Heart right ventricle (tissue), 16 donors: ENCODE measurements around the gene MEFV. TPM values are rescaled to one million over a fixed set of nuclear protein-coding genes. Genes with fewer than 3 reads are reported as not detected.

Experiments used
- ATAC-seq, 8 donors: fragments of 200-7000 bp; cut with Tn5 transposase; one replicate each; pipeline ENCODE4 v1.9.1; 2020; ENCODE audit warnings: mild to moderate bottlenecking in 8 of 8, moderate library complexity in 8 of 8, moderate number of reproducible peaks in 1 of 8
- DNase-seq, 2 donors: peaks; one replicate each; pipeline ENCODE4 v3.0.0-alpha.2; 2020
- H3K27ac ChIP-seq, 10 donors: fragments of 200-600 bp; sonication (generic) in 2 of 10; one replicate each; pipeline versions ENCODE4 v1.5.0 to v1.8.0; 2020 to 2022; ENCODE audit warnings: mild to moderate bottlenecking in 3 of 10
- H3K27me3 ChIP-seq, 7 donors: fragments of 200-600 bp; one replicate each; pipeline ENCODE4 v1.8.0; 2021 to 2022; ENCODE audit warnings: mild to moderate bottlenecking in 2 of 7
- H3K36me3 ChIP-seq, 9 donors: fragments of 200-600 bp; sonication (generic) in 1 of 9; one replicate each; pipeline versions ENCODE4 v1.5.0 to v1.8.0; 2020 to 2022; ENCODE audit warnings: mild to moderate bottlenecking in 2 of 9
- H3K4me1 ChIP-seq, 9 donors: fragments of 200-600 bp; sonication (generic) in 1 of 9; one replicate each; pipeline versions ENCODE4 v1.5.0 to v1.8.0; 2020 to 2022; ENCODE audit warnings: mild to moderate bottlenecking in 4 of 9
- H3K4me3 ChIP-seq, 10 donors: fragments of 200-600 bp; sonication (generic) in 2 of 10; one replicate each; pipeline versions ENCODE4 v1.5.0 to v1.8.0; 2020 to 2022; ENCODE audit warnings: mild to moderate bottlenecking in 7 of 10, moderate library complexity in 2 of 10
- H3K9me3 ChIP-seq, 11 donors: fragments of 200-600 bp in 10 of 11; sonication (generic) in 2 of 11; one replicate each; pipeline versions ENCODE4 v1.5.0 to v1.8.0; 2013 to 2022; ENCODE audit warnings: mild to moderate bottlenecking in 2 of 11, control low read depth in 1 of 11, moderate library complexity in 1 of 11
- CTCF ChIP-seq, 9 donors: fragments of 200-600 bp; sonication (generic) in 2 of 9; IDR thresholded peaks; one replicate each; pipeline versions ENCODE4 v1.5.0 to v1.8.0; 2021 to 2022; ENCODE audit warnings: antibody characterized with exemption in 9 of 9, mild to moderate bottlenecking in 5 of 9, moderate library complexity in 1 of 9
- WGBS, 2 donors: extraction: QIAGEN DNeasy Blood & Tissue Kit; methylation state at CpG; one replicate each; pipeline ENCODE4 v1.1.7; 2013; ENCODE audit warnings: inconsistent platforms in 1 of 2; 5-methylcytosine and 5-hydroxymethylcytosine counted together
- intact Hi-C, 10 donors: fragments of 100-400 bp; cut with DNase I; formaldehyde crosslinking; loops; one replicate each; pipeline versions ENCODE4 v1.11.1 to v1.14.2; 2022
- polyA plus RNA-seq, 2 donors: library from polyadenylated mRNA; stranded (reverse); fragments of 200-250 nt; gene quantifications; one replicate each; pipeline ENCODE4 v1.2.3, GENCODE V29; 2013
- total RNA-seq, 10 donors: library from RNA; stranded (reverse); fragmentation: NEBNext Ultra II Directional in 3 of 10; extraction: Animal tissue kit (Norgen Biotek cat#: 25700) in 3 of 10; gene quantifications; one replicate each; pipeline versions ENCODE4 v1.2.1 to v1.2.4, GENCODE V29; 2021 to 2023
- donor health status: Arrhythmogenic right ventricular cardiomyopathy.
- donor health status: ischemic (EF 13 %, LVEDD 7.1; RV severe dilation, severe dysfunction).
- donor health status: healthy with polysubstance abuse.
- donor health status: DM: no; HTN: yes; CAD: no.
- donor health status: DM: no; HTN: no; CAD: no.
- donor health status: ischemic (EF 25% LVEDD 6.9; RV normal size, moderate dysfunction).
- donor health status: ischemic (EF 25% LVEDD 5.7; RV mildly dilated, moderate dysfunction).
- donor health status: healthy.
- donor health status: DM: yes; HTN: yes; CAD: no.
- donor health status: Ischemic cardiomyopathy.
- donor health status: ischemic (EF 35%, LVEDD 5.7; RV mildly dilated, moderate dysfunction).
- donor health status: nonischemic (EF 11% LVEDD 7.7; RV severe dilation, severe dysfunction).
- donor health status: DM: yes; HTN: yes; CAD: no.
- donor health status: PGD.
- donor health status: ischemic (EF 29% LVEDD 5.4; RV normal size, mild dysfunction).
- donor health status: nonischemic (EF 23%, LVEDD 6.1; RV moderate dilation, normal function).

MEFV gene
- total and polyA plus RNA-seq, 12 donors = 0.11 to 3.1 (median 0.46) TPM

GRCh38 chr16:3268294-3268693 is 11.9 kb upstream of the MEFV start:
- no peak for ATAC-seq
- Histone ChIP-seq H3K4me1 (peaks cover 0 to 21% (median 14%) of the 10 kb centered on the region in 9 donors), H3K27ac (no peak overlapping the region), H3K4me3 (no peak overlapping the region), H3K9me3 (peaks cover 0 to 86% (median 12%) of the 10 kb centered on the region in 11 donors), H3K27me3 (no peaks in the 10 kb centered on the region), H3K36me3 (peaks cover 0 to 40% (median 20%) of the 10 kb centered on the region in 9 donors)
- TF ChIP-seq CTCF (IDR thresholded peaks at IDR 0.05) = no peak
- no peak for DNase-seq
- 77 to 88% methylated on average over 1 of the region's 1 CpG for WGBS, 2 donors
- intact Hi-C loops = loop anchor here in 7 of 10 donors (5.0 to 10.0 kb wide), 6 partner anchors 63 to 237 kb away; partner anchors contain the start of genes CLUAP1 (in 4 of the 7) and C16orf90 (in 1 of the 7)

- ATAC-seq (no peak), DNase-seq (no peak)
- no peak overlapping the region for H3K27ac ChIP-seq
- H3K9me3 ChIP-seq = peaks cover 0 to 73% (median 12%) of the 10 kb centered on the region in 11 donors
- intact Hi-C loops = loop anchor here in 7 of 10 donors (5.0 to 10.0 kb wide), 6 partner anchors 62 to 238 kb away; partner anchors contain the start of genes CLUAP1 (in 4 of the 7) and C16orf90 (in 1 of the 7)
- peak; percentile 23 to 57 (median 53) for TF ChIP-seq CTCF (IDR thresholded peaks at IDR 0.05)
- H3K4me3 ChIP-seq = no peak overlapping the region
- H3K27me3 ChIP-seq = no peaks in the 10 kb centered on the region
- WGBS, 2 donors = 65 to 67% methylated on average over 5 of the region's 5 CpGs
- H3K4me1 ChIP-seq = peaks cover 0 to 30% (median 14%) of the 10 kb centered on the region in 9 donors
- peaks cover 0 to 40% (median 20%) of the 10 kb centered on the region in 9 donors for H3K36me3 ChIP-seq
Measured at GRCh38 chr16:3266873-3267537, 10.6 kb upstream of the MEFV start.

- 1 to 2% methylated on average over 77 of the region's 77 CpGs for WGBS, 2 donors
Measured at GRCh38 chr16:3264137-3265036, 8.0 kb upstream of the MEFV start.

More at GRCh38 chr16:3264137-3265036, 8.0 kb upstream of the MEFV start:
- peak in 6 of 9 donors; percentile 12 to 59 (median 42) for TF ChIP-seq CTCF (IDR thresholded peaks at IDR 0.05)
- peak; percentile 96 to 98 for DNase-seq
- H3K27ac ChIP-seq = peak overlapping the region; percentile 90 to 100 (median 99)
- H3K36me3 ChIP-seq = peaks cover 0 to 37% (median 20%) of the 10 kb centered on the region in 9 donors
- H3K4me3 ChIP-seq = peak overlapping the region; percentile 39 to 85 (median 77)
- H3K27me3 ChIP-seq = no peaks in the 10 kb centered on the region
- peak; percentile 92 to 97 (median 96) for ATAC-seq
- H3K4me1 ChIP-seq = peaks cover 0 to 39% (median 14%) of the 10 kb centered on the region in 9 donors
- peaks cover 0 to 55% (median 7%) of the 10 kb centered on the region in 11 donors for H3K9me3 ChIP-seq
- intact Hi-C loops = loop anchor here in 7 of 10 donors (1.0 to 10.0 kb wide), 12 partner anchors 18 to 240 kb away; partner anchors contain the start of genes CLUAP1 (in 5 of the 7), ZNF263 (in 3 of the 7), TIGD7 (in 2 of the 7) and ZNF75A (in 2 of the 7)
